KMS-11 (cell line): Measurements from ENCODE around the gene PARD3B.

Source experiments
- H2AFZ ChIP-seq: fragments of 200-600 bp; sonication (generic); 2 replicates; pipeline ENCODE4 v1.6.1; 2016; ENCODE audit warnings: antibody characterized with exemption, mixed run types, low read depth
- H3K27ac ChIP-seq: fragments of 200-600 bp; sonication (generic); 2 replicates; pipeline ENCODE4 v1.6.1; 2016; ENCODE audit warnings: mild to moderate bottlenecking, mixed run types
- H3K27me3 ChIP-seq: fragments of 200-600 bp; sonication (generic); 2 replicates; pipeline ENCODE4 v1.6.1; 2017; ENCODE audit warnings: mild to moderate bottlenecking, low read depth, mixed run types, moderate library complexity; ENCODE audit not compliant: insufficient read depth
- H3K36me3 ChIP-seq: fragments of 200-600 bp; sonication (generic); 2 replicates; pipeline ENCODE4 v1.6.1; 2017; ENCODE audit warnings: mild to moderate bottlenecking, mixed run types; ENCODE audit not compliant: insufficient read depth
- H3K4me1 ChIP-seq: fragments of 200-600 bp; sonication (generic); 2 replicates; pipeline ENCODE4 v1.6.1; 2016; ENCODE audit warnings: mild to moderate bottlenecking, low read depth, mixed run types; ENCODE audit not compliant: poor library complexity, severe bottlenecking
- H3K4me2 ChIP-seq: fragments of 200-600 bp; sonication (generic); 2 replicates; pipeline ENCODE4 v1.7.0; 2016; ENCODE audit warnings: mild to moderate bottlenecking, mixed run types
- H3K4me3 ChIP-seq: fragments of 200-600 bp; sonication (generic); IDR thresholded peaks from 2 replicates; pipeline ENCODE4 v1.6.1; 2017; ENCODE audit warnings: low read depth, low read length, mixed read lengths; ENCODE audit not compliant: insufficient read depth
- H3K79me2 ChIP-seq: fragments of 200-600 bp; sonication (generic); 2 replicates; pipeline ENCODE4 v1.6.1; 2016; ENCODE audit warnings: low read depth, mixed run types; ENCODE audit not compliant: insufficient read depth
- H3K9ac ChIP-seq: fragments of 200-600 bp; sonication (generic); 2 replicates; pipeline ENCODE4 v1.6.1; 2016; ENCODE audit warnings: mild to moderate bottlenecking, mixed run types
- H4K20me1 ChIP-seq: fragments of 200-600 bp; sonication (generic); 2 replicates; pipeline ENCODE4 v1.6.1; 2016; ENCODE audit warnings: mild to moderate bottlenecking, mixed run types; ENCODE audit not compliant: insufficient read depth
- TF ChIP-seq, protein P1 (sequence below): fragments of 200-600 bp; sonication (generic); conservative IDR thresholded peaks from 2 replicates; pipeline ENCODE4 v1.6.1; 2017; ENCODE audit warnings: low read depth, mild to moderate bottlenecking, antibody characterized with exemption, low read length, moderate library complexity, mixed read lengths

PARD3B gene

DNA sequence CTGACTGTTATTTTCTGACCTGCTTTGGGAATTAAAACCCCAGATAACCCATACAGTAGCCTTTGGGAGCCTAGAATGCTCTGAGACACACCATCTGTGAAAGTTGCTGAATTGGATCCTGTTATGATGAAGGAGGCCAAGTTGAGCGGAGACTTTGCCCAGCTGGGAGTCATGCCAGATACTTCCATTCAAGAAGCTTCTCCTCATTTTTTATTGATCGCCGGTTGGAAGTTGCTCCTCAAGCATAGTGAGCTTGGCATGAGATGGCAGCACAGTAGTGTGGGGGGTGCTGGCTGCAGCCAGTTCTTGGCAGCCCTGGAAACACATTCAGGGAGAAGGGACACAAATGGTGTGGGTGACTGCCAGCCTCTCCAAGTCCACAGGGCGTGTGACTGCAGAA is 866.3 kb downstream of the PARD3B start:
- no peaks in the 10 kb centered on the region for H3K4me1 ChIP-seq
- no peak overlapping the region for H3K4me2 ChIP-seq
- no peaks in the 10 kb centered on the region for H3K27me3 ChIP-seq
- H3K36me3 ChIP-seq, result no peaks in the 10 kb centered on the region
- H3K79me2 ChIP-seq, result no peaks in the 10 kb centered on the region
- no peak overlapping the region for H3K27ac ChIP-seq
- H4K20me1 ChIP-seq, result no peaks in the 10 kb centered on the region
- H2AFZ ChIP-seq, result no peak overlapping the region
- TF ChIP-seq, protein P1, sequence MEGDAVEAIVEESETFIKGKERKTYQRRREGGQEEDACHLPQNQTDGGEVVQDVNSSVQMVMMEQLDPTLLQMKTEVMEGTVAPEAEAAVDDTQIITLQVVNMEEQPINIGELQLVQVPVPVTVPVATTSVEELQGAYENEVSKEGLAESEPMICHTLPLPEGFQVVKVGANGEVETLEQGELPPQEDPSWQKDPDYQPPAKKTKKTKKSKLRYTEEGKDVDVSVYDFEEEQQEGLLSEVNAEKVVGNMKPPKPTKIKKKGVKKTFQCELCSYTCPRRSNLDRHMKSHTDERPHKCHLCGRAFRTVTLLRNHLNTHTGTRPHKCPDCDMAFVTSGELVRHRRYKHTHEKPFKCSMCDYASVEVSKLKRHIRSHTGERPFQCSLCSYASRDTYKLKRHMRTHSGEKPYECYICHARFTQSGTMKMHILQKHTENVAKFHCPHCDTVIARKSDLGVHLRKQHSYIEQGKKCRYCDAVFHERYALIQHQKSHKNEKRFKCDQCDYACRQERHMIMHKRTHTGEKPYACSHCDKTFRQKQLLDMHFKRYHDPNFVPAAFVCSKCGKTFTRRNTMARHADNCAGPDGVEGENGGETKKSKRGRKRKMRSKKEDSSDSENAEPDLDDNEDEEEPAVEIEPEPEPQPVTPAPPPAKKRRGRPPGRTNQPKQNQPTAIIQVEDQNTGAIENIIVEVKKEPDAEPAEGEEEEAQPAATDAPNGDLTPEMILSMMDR, result no peak
- H3K9ac ChIP-seq, result no peak overlapping the region
- H3K4me3 ChIP-seq, result no peak overlapping the region

DNA sequence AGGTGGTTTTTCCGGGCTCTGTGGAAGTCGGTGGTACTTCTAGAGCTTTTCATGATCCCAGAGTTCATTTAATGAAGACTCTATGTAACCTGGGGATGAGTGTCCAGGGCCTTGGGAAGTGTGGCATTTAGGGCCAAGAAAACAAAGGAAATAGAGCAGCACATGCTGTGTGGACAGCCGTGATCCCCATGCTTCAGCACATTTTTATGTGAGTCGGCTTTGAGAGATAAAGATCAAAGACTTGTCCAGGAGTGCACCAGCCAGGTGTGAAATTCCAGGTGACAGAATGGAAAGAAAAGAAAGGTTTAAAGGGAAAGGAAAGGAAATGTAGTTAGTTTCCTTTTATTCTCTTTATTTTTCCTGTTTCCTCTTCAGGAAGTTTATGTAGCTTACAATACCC is 879.1 kb downstream of the PARD3B start:
- Histone ChIP-seq H3K27ac (no peak overlapping the region), H3K79me2 (no peaks in the 10 kb centered on the region), H3K4me3 (no peak overlapping the region), H3K27me3 (no peaks in the 10 kb centered on the region), H3K9ac (no peak overlapping the region), H3K4me2 (no peak overlapping the region), H4K20me1 (no peaks in the 10 kb centered on the region), H3K4me1 (no peaks in the 10 kb centered on the region), H2AFZ (no peak overlapping the region), H3K36me3 (no peaks in the 10 kb centered on the region)
- TF ChIP-seq, protein P1, result no peak

DNA sequence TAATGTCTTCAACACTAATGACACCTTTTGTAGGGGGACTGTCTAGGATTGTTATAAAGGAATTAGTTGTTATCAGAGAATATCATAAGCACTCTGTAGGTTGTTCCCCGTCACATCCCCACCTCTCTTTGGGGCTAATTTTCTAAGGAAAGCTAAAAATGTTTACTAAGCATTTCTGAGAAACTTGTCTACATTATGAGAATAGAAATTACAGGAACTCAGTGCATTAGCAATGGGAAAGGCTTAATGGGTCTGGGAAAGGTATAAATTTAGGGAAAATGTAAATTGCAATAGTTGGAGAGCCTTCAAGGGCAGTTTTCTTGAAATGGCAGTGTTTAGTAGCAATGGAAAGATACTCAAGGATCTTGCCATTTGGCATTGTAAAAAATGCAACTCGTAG is 879.8 kb downstream of the PARD3B start:
- no peak overlapping the region for H3K4me2 ChIP-seq
- H2AFZ ChIP-seq, result no peak overlapping the region
- no peaks in the 10 kb centered on the region for H4K20me1 ChIP-seq
- H3K36me3 ChIP-seq, result no peaks in the 10 kb centered on the region
- no peaks in the 10 kb centered on the region for H3K27me3 ChIP-seq
- H3K79me2 ChIP-seq, result no peaks in the 10 kb centered on the region
- no peaks in the 10 kb centered on the region for H3K4me1 ChIP-seq
- TF ChIP-seq, protein P1, result no peak
- no peak overlapping the region for H3K27ac ChIP-seq
- no peak overlapping the region for H3K9ac ChIP-seq
- H3K4me3 ChIP-seq, result no peak overlapping the region

DNA sequence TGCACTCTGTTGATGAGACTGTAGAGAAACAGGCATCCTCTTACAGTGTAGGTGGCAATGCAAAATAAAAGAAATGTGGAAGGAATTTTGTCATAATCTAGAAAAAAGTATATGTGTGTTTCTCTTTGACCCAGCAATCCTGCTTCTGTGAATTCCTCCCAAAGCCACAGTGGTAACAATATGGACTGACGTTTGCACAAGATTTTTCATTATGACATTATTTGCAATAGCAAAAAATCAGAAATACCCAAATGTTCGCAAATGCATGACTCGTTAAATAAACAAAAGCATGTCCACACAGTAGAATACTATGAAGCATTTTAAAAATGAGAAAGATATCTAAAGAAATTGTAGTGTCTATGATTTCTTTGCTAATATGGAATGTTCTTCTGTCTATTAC is 881.8 kb downstream of the PARD3B start:
- Histone ChIP-seq H3K9ac (no peak overlapping the region), H3K79me2 (no peaks in the 10 kb centered on the region), H4K20me1 (no peaks in the 10 kb centered on the region), H3K36me3 (no peaks in the 10 kb centered on the region), H3K27ac (no peak overlapping the region), H3K4me3 (no peak overlapping the region), H3K4me1 (no peaks in the 10 kb centered on the region), H2AFZ (no peak overlapping the region), H3K27me3 (no peaks in the 10 kb centered on the region), H3K4me2 (no peak overlapping the region)
- TF ChIP-seq, protein P1, result no peak
